SK-N-SH (cell line): ENCODE measurements around the gene PLD2.

Source experiments
- CTCF ChIP-seq: fragments of 200-600 bp; sonication (generic); IDR thresholded peaks from 2 replicates; pipeline ENCODE4 v1.6.1; 2017; ENCODE audit warnings: antibody characterized with exemption, mild to moderate bottlenecking, moderate library complexity
- NFIC ChIP-seq: IDR thresholded peaks from 2 replicates; pipeline ENCODE4 v1.4.0; 2012; ENCODE audit warnings: borderline replicate concordance

- TF ChIP-seq CTCF (no peak), NFIC (no peak)
These were observed 29.3 kb downstream of the PLD2 start for GRCh38 chr17:4836221-4836620.
